GM23338 (cell line): ENCODE measurements around the gene FGFR3. TPM values are rescaled to one million over a fixed set of nuclear protein-coding genes. Genes with fewer than 3 reads are reported as not detected.

Experiments
- ATAC-seq: fragments of 200-7000 bp; cut with Tn5 transposase; 3 replicates; pipeline ENCODE4 v1.9.1; 2020
- DNase-seq: peaks from one replicate; pipeline ENCODE4 v3.0.0-alpha.2; 2015; ENCODE audit warnings: low spot score
- H2AFZ ChIP-seq: fragments of 200-600 bp; sonication (generic); 2 replicates; pipeline ENCODE4 v1.8.0; 2016; ENCODE audit warnings: antibody characterized with exemption, mild to moderate bottlenecking, moderate library complexity
- H3F3A ChIP-seq: fragments of 200-600 bp; sonication (generic); replicated peaks from 2 replicates; pipeline ENCODE4 v1.8.0; 2017; ENCODE audit warnings: antibody characterized with exemption, mixed run types, low read depth
- H3K27ac ChIP-seq: fragments of 200-600 bp; sonication (generic); 2 replicates; pipeline ENCODE4 v1.6.1; 2016; ENCODE audit warnings: low read depth
- H3K27me3 ChIP-seq: fragments of 200-600 bp; sonication (generic); 2 replicates; pipeline ENCODE4 v1.8.0; 2016; ENCODE audit warnings: mild to moderate bottlenecking, mixed run types, moderate library complexity; ENCODE audit not compliant: insufficient read depth
- H3K36me3 ChIP-seq: fragments of 200-600 bp; sonication (generic); 2 replicates; pipeline ENCODE4 v1.8.0; 2016; ENCODE audit warnings: mild to moderate bottlenecking; ENCODE audit not compliant: insufficient read depth
- H3K4me1 ChIP-seq: fragments of 200-600 bp; sonication (generic); 2 replicates; pipeline ENCODE4 v1.8.0; 2016; ENCODE audit warnings: mild to moderate bottlenecking, moderate library complexity; ENCODE audit not compliant: insufficient read depth
- H3K4me2 ChIP-seq: fragments of 200-600 bp; sonication (generic); 2 replicates; pipeline ENCODE4 v1.7.1; 2017; ENCODE audit warnings: mixed run types
- H3K4me3 ChIP-seq: fragments of 200-600 bp; sonication (generic); 2 replicates; pipeline ENCODE4 v1.6.1; 2016; ENCODE audit warnings: mixed run types
- H3K79me2 ChIP-seq: fragments of 200-600 bp; sonication (generic); replicated peaks from 2 replicates; pipeline ENCODE4 v1.8.0; 2017; ENCODE audit warnings: mild to moderate bottlenecking; ENCODE audit not compliant: insufficient read depth
- H3K9me2 ChIP-seq: fragments of 200-600 bp; sonication (generic); 2 replicates; pipeline ENCODE4 v1.8.0; 2017; ENCODE audit not compliant: insufficient read depth
- H4K20me1 ChIP-seq: fragments of 200-600 bp; sonication (generic); replicated peaks from 2 replicates; pipeline ENCODE4 v1.8.0; 2017; ENCODE audit warnings: mild to moderate bottlenecking; ENCODE audit not compliant: insufficient read depth
- H3K27ac Mint-ChIP-seq: 2 replicates; pipeline ENCODE4 v1.8.0; 2020; ENCODE audit warnings: inconsistent platforms, mild to moderate bottlenecking, moderate library complexity, mixed read lengths
- H3K27me3 Mint-ChIP-seq: 3 replicates; pipeline ENCODE4 v1.8.0; 2022; ENCODE audit warnings: low read depth, mild to moderate bottlenecking, moderate library complexity, mixed read lengths, inconsistent platforms; ENCODE audit not compliant: insufficient read depth, poor library complexity
- H3K36me3 Mint-ChIP-seq: 3 replicates; pipeline ENCODE4 v1.8.0; 2021; ENCODE audit warnings: low read depth, mild to moderate bottlenecking, inconsistent platforms, moderate library complexity, mixed read lengths
- H3K4me1 Mint-ChIP-seq: 3 replicates; pipeline ENCODE4 v1.8.0; 2020; ENCODE audit warnings: mild to moderate bottlenecking, inconsistent platforms, mixed read lengths
- H3K4me3 Mint-ChIP-seq: 3 replicates; pipeline ENCODE4 v1.8.0; 2021; ENCODE audit warnings: moderate library complexity, mild to moderate bottlenecking, inconsistent platforms, mixed read lengths
- H3K9me3 Mint-ChIP-seq: 3 replicates; pipeline ENCODE4 v1.8.0; 2020; ENCODE audit warnings: moderate library complexity, mild to moderate bottlenecking, inconsistent platforms, mixed read lengths
- CREB1 ChIP-seq: fragments of 250-450 bp; sonication (Bioruptor Pico); IDR thresholded peaks from 2 replicates; pipeline ENCODE4 v1.5.0; 2020; ENCODE audit warnings: low read depth, mild to moderate bottlenecking, moderate library complexity
- JUNB ChIP-seq: IDR thresholded peaks from one replicate; pipeline ENCODE4 v1.6.1; 2016; ENCODE audit warnings: antibody characterized with exemption; ENCODE audit not compliant: unreplicated experiment
- POLR2AphosphoS5 ChIP-seq: IDR thresholded peaks from 2 replicates; pipeline ENCODE4 v1.6.1; 2016; ENCODE audit warnings: antibody characterized with exemption, low read depth
- ZNF331 ChIP-seq: fragments of 250-450 bp; sonication (Bioruptor Pico); IDR thresholded peaks from 2 replicates; pipeline ENCODE4 v1.5.0; 2020; ENCODE audit warnings: low read depth, mild to moderate bottlenecking, moderate library complexity
- ZNF462 ChIP-seq: fragments of 250-450 bp; sonication (Bioruptor Pico); IDR thresholded peaks from 2 replicates; pipeline ENCODE4 v1.5.0; 2020; ENCODE audit warnings: mild to moderate bottlenecking, moderate library complexity
- polyA plus RNA-seq: library from polyadenylated mRNA; unstranded; fragments of >200 nt; fragmentation: Nextera tagmentation; extraction: Ambion mirVana; gene quantifications from 2 replicates; pipeline ENCODE4 v1.2.1, GENCODE V29; 2016
- total RNA-seq: library from RNA; depleted of rRNA; stranded (reverse); fragments of >200 nt; shearing (Covaris generic); gene quantifications from 2 replicates; pipeline ENCODE4 v1.2.3, GENCODE V29; 2014

The FGFR3 gene
- total and polyA plus RNA-seq, 2 experiments from 2014 or later: 3.6 to 17.4 TPM

- TF ChIP-seq ZNF462 (CRISPR knock-in tag): no peak
- no peak for TF ChIP-seq POLR2AphosphoS5
- TF ChIP-seq JUNB: no peak
- no peak for TF ChIP-seq ZNF331 (CRISPR knock-in tag)
Measured at GRCh38 chr4:1772853-1773538, 20.1 kb upstream of the FGFR3 start (continued).

GRCh38 chr4:1773754-1774153, 19.3 kb upstream of the FGFR3 start:
- Histone ChIP-seq H3K4me2 (no peak overlapping the region), H3K4me3 (no peak overlapping the region), H4K20me1 (no peaks in the 10 kb centered on the region), H3K9me2 (no peaks in the 10 kb centered on the region), H3K27me3 (no peaks in the 10 kb centered on the region), H3F3A (no peaks in the 10 kb centered on the region), H3K4me1 (peaks cover 18% of the 10 kb centered on the region), H3K27ac (no peak overlapping the region), H3K79me2 (no peaks in the 10 kb centered on the region), H2AFZ (no peak overlapping the region), H3K36me3 (no peaks in the 10 kb centered on the region)
- no peaks in the 10 kb centered on the region for H3K9me3 Mint-ChIP-seq
- H3K4me1 Mint-ChIP-seq: peaks cover 19% of the 10 kb centered on the region
- peaks cover 8% of the 10 kb centered on the region for H3K27me3 Mint-ChIP-seq
- no peak overlapping the region for H3K27ac Mint-ChIP-seq
- no peak for ATAC-seq
- DNase-seq: no peak
- no peaks in the 10 kb centered on the region for H3K36me3 Mint-ChIP-seq
- H3K4me3 Mint-ChIP-seq: no peak overlapping the region
- TF ChIP-seq ZNF462 (CRISPR knock-in tag) (no peak), CREB1 (CRISPR knock-in tag) (no peak)
